ENCODE data around the gene ABCC6. TPM values are rescaled to one million over a fixed set of nuclear protein-coding genes. Genes with fewer than 3 reads are reported as not detected.
"Not testable (repeated sequence)": the region's sequence is repeated elsewhere in the genome, so short reads cannot be mapped to it uniquely, and the experiment has no call there.

Gene ABCC6
- total and polyA plus RNA-seq, 9 donors, result 0.12 to 2.0 (median 0.88) TPM

DNA sequence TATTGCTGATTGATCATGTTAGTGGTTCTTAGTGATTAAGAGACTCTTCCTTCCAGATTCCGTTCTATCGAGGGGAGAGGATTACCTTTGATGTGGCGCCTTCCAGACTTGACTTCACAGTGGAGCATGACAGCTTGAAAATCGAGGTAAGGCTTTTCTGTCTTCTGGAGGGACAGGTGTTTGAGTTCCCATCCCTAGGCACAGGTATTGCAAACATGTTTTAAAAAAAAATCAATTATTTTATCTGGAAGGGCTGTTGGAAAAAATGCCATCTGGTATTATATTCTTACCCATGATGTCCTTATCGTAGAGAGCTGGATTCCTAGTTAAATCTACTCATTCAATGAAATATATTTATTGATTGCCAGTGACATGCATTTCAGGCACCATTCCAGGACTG, 29.1 kb upstream of the ABCC6 start:
- H3K9me3 ChIP-seq; H3K27me3 ChIP-seq; H3K4me3 ChIP-seq; intact Hi-C loops (cut with DNase I); H3K36me3 ChIP-seq; H3K27ac ChIP-seq; DNase-seq; H3K4me1 ChIP-seq (ENCODE audit: insufficient read depth): not testable (repeated sequence)
- no CpG with 5 or more reads among the region's 5 CpGs for WGBS, 3 donors

GRCh38 chr16:16249621-16250330, 26.5 kb upstream of the ABCC6 start:
- H3K4me3 ChIP-seq; intact Hi-C loops (cut with DNase I); DNase-seq; H3K27me3 ChIP-seq; H3K9me3 ChIP-seq; H3K4me1 ChIP-seq (ENCODE audit: insufficient read depth); H3K36me3 ChIP-seq; H3K27ac ChIP-seq: not testable (repeated sequence)
- 77 to 93% (median 90%) methylated on average over 3 of the region's 7 CpGs for WGBS, 3 donors

- DNase-seq; H3K27ac ChIP-seq; H3K4me3 ChIP-seq; H3K36me3 ChIP-seq; H3K27me3 ChIP-seq; H3K9me3 ChIP-seq; H3K4me1 ChIP-seq (ENCODE audit: insufficient read depth); intact Hi-C loops (cut with DNase I): not testable (repeated sequence)
- no CpG with 5 or more reads among the region's 3 CpGs for WGBS, 3 donors
Measured at GRCh38 chr16:16247439-16247838, 24.1 kb upstream of the ABCC6 start.

- intact Hi-C loops (cut with DNase I); H3K4me1 ChIP-seq (ENCODE audit: insufficient read depth); DNase-seq; H3K36me3 ChIP-seq; H3K9me3 ChIP-seq; H3K27me3 ChIP-seq; H3K4me3 ChIP-seq; H3K27ac ChIP-seq: not testable (repeated sequence)
- 11 to 45% (median 18%) methylated on average over 2 to 4 of the region's 8 CpGs for WGBS, 3 donors
Measured at GRCh38 chr16:16246578-16247262, 23.4 kb upstream of the ABCC6 start.

- H3K27ac ChIP-seq; H3K9me3 ChIP-seq; H3K36me3 ChIP-seq; H3K27me3 ChIP-seq; intact Hi-C loops (cut with DNase I); H3K4me1 ChIP-seq (ENCODE audit: insufficient read depth); DNase-seq; H3K4me3 ChIP-seq: not testable (repeated sequence)
- 93 to 95% (median 94%) methylated on average over 10 to 11 of the region's 11 CpGs for WGBS, 3 donors
Measured at GRCh38 chr16:16243886-16244285, 20.6 kb upstream of the ABCC6 start.

GRCh38 chr16:16240667-16241066, 17.4 kb upstream of the ABCC6 start:
- H3K36me3 ChIP-seq; H3K9me3 ChIP-seq; H3K27ac ChIP-seq; H3K27me3 ChIP-seq; DNase-seq; H3K4me3 ChIP-seq; intact Hi-C loops (cut with DNase I); H3K4me1 ChIP-seq (ENCODE audit: insufficient read depth): not testable (repeated sequence)
- 50 to 75% (median 50%) methylated on average over 4 of the region's 4 CpGs for WGBS, 3 donors

DNA sequence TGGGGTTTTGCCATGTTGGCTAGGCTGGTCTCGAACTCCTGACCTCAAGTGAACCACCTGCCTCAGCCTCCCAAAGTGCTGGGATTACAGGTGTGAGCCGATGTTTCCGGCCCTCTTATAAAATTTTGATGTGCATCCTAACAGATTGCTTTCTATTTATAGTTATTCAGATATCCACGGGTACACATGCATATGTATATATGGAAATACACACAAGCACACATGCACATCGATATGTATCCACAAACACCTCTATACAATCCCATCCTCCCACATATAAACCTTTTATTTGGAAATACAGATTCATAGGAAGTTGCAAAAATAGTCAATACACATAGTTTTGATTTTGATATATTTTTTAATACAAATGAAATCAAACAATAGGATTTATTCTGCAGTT, 14.4 kb upstream of the ABCC6 start:
- H3K27me3 ChIP-seq; H3K27ac ChIP-seq; H3K4me3 ChIP-seq; H3K4me1 ChIP-seq (ENCODE audit: insufficient read depth); DNase-seq; H3K9me3 ChIP-seq; intact Hi-C loops (cut with DNase I); H3K36me3 ChIP-seq: not testable (repeated sequence)
- WGBS, 3 donors, result 83 to 89% (median 88%) methylated on average over 4 to 5 of the region's 5 CpGs

- H3K36me3 ChIP-seq; intact Hi-C loops (cut with DNase I); H3K9me3 ChIP-seq; H3K4me3 ChIP-seq; H3K4me1 ChIP-seq (ENCODE audit: insufficient read depth); H3K27ac ChIP-seq; H3K27me3 ChIP-seq; DNase-seq: not testable (repeated sequence)
- 85 to 91% (median 90%) methylated on average over 6 of the region's 6 CpGs for WGBS, 3 donors
Measured at GRCh38 chr16:16237071-16237470, 13.8 kb upstream of the ABCC6 start.

- DNase-seq; H3K9me3 ChIP-seq; H3K27ac ChIP-seq; H3K4me3 ChIP-seq; intact Hi-C loops (cut with DNase I); H3K4me1 ChIP-seq (ENCODE audit: insufficient read depth); H3K36me3 ChIP-seq; H3K27me3 ChIP-seq: not testable (repeated sequence)
- WGBS, 3 donors, result no CpG with 5 or more reads among the region's 39 CpGs
Measured at GRCh38 chr16:16232692-16233061, 9.4 kb upstream of the ABCC6 start.

GRCh38 chr16:16223662-16224241, 458 bp upstream of the ABCC6 start:
- 19 to 25% (median 22%) methylated on average over 11 to 16 of the region's 24 CpGs for WGBS, 3 donors
- H3K36me3 ChIP-seq; DNase-seq; intact Hi-C loops (cut with DNase I); H3K4me3 ChIP-seq; H3K9me3 ChIP-seq; H3K27ac ChIP-seq; H3K27me3 ChIP-seq; H3K4me1 ChIP-seq (ENCODE audit: insufficient read depth): not testable (repeated sequence)

DNA sequence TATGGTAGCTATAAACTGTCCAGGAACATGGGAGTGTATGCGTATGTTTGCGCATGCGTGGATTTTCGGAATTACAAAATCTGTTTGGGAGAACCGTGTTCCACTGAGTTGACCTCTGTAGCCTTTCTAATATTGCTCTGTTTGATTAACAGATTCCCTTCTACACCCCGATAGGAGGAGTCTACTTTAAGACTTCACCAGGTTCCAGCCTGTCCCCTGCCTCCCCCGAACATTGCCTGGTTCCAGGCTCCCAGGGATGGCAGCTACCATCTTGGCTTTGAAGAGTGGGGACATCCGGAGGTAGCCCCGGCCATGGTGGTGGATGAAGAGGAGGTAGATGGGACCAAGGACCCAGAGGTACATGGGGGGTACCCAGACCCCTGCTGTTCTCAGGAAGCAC, 1.9 kb downstream of the ABCC6 start:
- H3K27ac ChIP-seq; DNase-seq; H3K27me3 ChIP-seq; H3K4me3 ChIP-seq; intact Hi-C loops (cut with DNase I); H3K4me1 ChIP-seq (ENCODE audit: insufficient read depth); H3K9me3 ChIP-seq; H3K36me3 ChIP-seq: not testable (repeated sequence)
- WGBS, 3 donors, result 90 to 100% methylated on average over 1 to 4 of the region's 9 CpGs; no CpG with 5 or more reads in 1 of the 3 donors

DNA sequence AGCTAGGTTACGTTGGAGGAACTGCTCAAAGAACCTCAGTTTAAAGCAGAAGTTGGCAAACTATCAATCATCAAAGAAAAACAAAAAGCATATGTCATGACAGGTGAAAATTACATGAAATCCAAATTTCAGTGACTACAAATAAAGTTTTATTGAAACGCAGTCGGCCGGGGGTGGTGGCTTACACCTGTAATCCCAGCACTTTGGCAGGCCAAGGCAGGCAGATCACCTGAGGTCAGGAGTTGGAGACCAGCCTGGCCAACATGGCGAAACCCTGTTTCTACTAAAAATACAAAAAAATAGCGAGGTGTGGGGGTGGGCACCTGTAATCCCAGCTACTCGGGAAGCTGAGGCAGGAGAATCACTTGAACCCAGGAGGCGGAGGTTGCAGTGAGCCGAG, 2.8 kb downstream of the ABCC6 start:
- intact Hi-C loops (cut with DNase I); H3K4me1 ChIP-seq (ENCODE audit: insufficient read depth); H3K4me3 ChIP-seq; H3K27me3 ChIP-seq; H3K36me3 ChIP-seq; DNase-seq; H3K9me3 ChIP-seq; H3K27ac ChIP-seq: not testable (repeated sequence)
- 93 to 94% (median 93%) methylated on average over 8 of the region's 9 CpGs for WGBS, 3 donors

All from ovary (tissue), 9 donors.